ENCODE results near the gene C9orf153. TPM values are rescaled to one million over a fixed set of nuclear protein-coding genes. Genes with fewer than 3 reads are reported as not detected.

The C9orf153 gene
- total RNA-seq (not detected in 2 replicates), polyA plus RNA-seq (not detected in 2 replicates)

DNA sequence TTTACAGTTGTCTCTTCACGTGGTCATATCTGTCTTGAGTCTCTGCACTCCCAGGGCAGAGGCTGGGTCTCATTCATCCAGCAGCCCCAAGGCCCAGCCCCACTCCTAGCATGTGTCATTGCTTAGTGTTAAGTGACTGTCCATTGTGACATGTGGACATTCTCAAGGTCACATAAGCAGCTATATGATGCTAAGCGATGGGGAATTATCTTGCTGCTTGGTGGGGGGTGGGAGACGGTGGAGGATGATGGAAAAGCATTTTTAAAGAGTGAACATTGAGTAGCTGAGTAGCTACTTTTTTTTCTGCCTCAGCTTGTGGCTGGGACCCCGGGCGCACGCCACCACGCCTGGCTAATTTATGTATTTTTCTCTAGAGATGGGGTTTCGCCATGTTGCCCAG lies at the start of gene C9orf153:
C9orf153 (minus strand) TSS at position 101 of the 400 bp plus-strand sequence. CDS start 30,054 bp downstream, outside the sequence.
- Histone ChIP-seq H3K79me2 (no peaks in the 10 kb centered on the region), H2AFZ (no peak within 1 kb of the TSS), H3K27ac (no peak within 1 kb of the TSS), H3K9me2 (replicated peaks; ENCODE audit: insufficient read depth) (no peaks in the 10 kb centered on the region), H3K36me3 (replicated peaks; ENCODE audit: insufficient read depth, low read depth) (no peaks in the 10 kb centered on the region), H3K9me3 (ENCODE audit: low read depth) (no peaks in the 10 kb centered on the region), H3K4me3 (no peak within 1 kb of the TSS), H4K20me1 (ENCODE audit: insufficient read depth, poor library complexity, severe bottlenecking) (no peaks in the 10 kb centered on the region), H3K4me1 (ENCODE audit: insufficient read depth) (no peaks in the 10 kb centered on the region), H3K4me2 (no peak within 1 kb of the TSS), H3K27me3 (no peaks in the 10 kb centered on the region)
- TF ChIP-seq EZH2 (IDR thresholded peaks at IDR 0.05; ENCODE audit: borderline replicate concordance) (no peak), EZH2phosphoT487 (IDR thresholded peaks at IDR 0.05; ENCODE audit: low read depth, severe bottlenecking, unreplicated experiment) (no peak)
- TF ChIP-seq, protein P1, sequence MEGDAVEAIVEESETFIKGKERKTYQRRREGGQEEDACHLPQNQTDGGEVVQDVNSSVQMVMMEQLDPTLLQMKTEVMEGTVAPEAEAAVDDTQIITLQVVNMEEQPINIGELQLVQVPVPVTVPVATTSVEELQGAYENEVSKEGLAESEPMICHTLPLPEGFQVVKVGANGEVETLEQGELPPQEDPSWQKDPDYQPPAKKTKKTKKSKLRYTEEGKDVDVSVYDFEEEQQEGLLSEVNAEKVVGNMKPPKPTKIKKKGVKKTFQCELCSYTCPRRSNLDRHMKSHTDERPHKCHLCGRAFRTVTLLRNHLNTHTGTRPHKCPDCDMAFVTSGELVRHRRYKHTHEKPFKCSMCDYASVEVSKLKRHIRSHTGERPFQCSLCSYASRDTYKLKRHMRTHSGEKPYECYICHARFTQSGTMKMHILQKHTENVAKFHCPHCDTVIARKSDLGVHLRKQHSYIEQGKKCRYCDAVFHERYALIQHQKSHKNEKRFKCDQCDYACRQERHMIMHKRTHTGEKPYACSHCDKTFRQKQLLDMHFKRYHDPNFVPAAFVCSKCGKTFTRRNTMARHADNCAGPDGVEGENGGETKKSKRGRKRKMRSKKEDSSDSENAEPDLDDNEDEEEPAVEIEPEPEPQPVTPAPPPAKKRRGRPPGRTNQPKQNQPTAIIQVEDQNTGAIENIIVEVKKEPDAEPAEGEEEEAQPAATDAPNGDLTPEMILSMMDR (IDR thresholded peaks at IDR 0.05; ENCODE audit: poor library complexity), result no peak
- 90% methylated on average over 8 of the region's 8 CpGs for WGBS (ENCODE audit: low lambda C conversion rate, missing lambda C conversion rate)
- DNase-seq (ENCODE audit: low spot score), result no peak

DNA sequence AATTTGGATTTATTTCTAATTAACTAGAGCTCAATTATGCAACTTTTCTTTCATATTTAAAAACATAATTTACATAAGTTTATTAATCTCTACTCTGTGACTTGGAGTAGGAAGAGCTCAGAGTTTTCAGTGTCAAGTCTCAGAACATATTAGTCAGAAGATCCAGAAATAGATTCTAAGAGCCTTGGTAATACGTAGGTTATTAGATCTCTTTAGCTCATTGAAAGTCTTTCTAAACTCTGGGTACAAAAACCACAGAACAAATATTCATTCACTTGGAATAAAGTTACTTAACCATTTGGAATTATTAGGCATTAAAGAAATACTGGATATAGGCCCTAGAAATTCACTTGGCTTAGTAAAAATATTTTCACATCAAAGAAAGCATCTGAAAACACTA lies 49.2 kb upstream of the C9orf153 start:
- Histone ChIP-seq H3K4me3 (no peak overlapping the region), H3K27ac (no peak overlapping the region), H3K4me2 (no peak overlapping the region), H2AFZ (no peak overlapping the region), H3K27me3 (no peaks in the 10 kb centered on the region), H3K9me3 (ENCODE audit: low read depth) (no peaks in the 10 kb centered on the region), H3K79me2 (no peaks in the 10 kb centered on the region), H3K9me2 (replicated peaks; ENCODE audit: insufficient read depth) (no peaks in the 10 kb centered on the region), H3K36me3 (replicated peaks; ENCODE audit: insufficient read depth, low read depth) (peaks cover 10% of the 10 kb centered on the region), H4K20me1 (ENCODE audit: insufficient read depth, poor library complexity, severe bottlenecking) (no peaks in the 10 kb centered on the region), H3K4me1 (ENCODE audit: insufficient read depth) (no peaks in the 10 kb centered on the region)
- 95% methylated on average over 1 of the region's 1 CpG for WGBS (ENCODE audit: low lambda C conversion rate, missing lambda C conversion rate)
- no peak for DNase-seq (ENCODE audit: low spot score)
- no peak for TF ChIP-seq EZH2 (IDR thresholded peaks at IDR 0.05; ENCODE audit: borderline replicate concordance)
- no peak for TF ChIP-seq EZH2phosphoT487 (IDR thresholded peaks at IDR 0.05; ENCODE audit: low read depth, severe bottlenecking, unreplicated experiment)
- TF ChIP-seq, protein P1 (IDR thresholded peaks at IDR 0.05; ENCODE audit: poor library complexity), result no peak

DNA sequence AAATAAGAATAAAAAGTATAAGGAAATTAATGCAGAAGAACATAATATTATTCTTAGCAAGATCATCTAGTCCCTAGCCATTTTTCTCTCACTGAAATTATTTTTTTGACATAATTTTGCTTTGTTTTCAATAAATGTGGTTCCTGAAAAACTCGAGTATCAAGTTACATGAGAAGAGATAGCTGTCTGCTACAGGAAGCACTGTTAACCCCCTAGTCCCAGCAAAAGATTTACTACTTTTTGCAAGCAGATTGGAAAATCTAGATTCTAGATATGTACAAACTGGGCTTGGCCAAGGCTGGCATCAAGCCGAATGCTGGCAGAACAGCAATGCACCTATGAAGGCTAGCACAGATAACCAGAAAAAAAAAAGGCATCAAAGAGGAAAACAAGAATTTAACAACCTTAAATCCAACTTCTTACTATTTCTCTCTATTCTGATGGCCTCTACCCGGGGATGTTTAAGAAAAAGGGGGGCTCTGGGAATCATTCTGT lies 44.8 kb upstream of the C9orf153 start:
- DNase-seq (ENCODE audit: low spot score), result no peak
- Histone ChIP-seq H4K20me1 (ENCODE audit: insufficient read depth, poor library complexity, severe bottlenecking) (no peaks in the 10 kb centered on the region), H3K4me3 (no peak overlapping the region), H2AFZ (no peak overlapping the region), H3K9me2 (replicated peaks; ENCODE audit: insufficient read depth) (no peaks in the 10 kb centered on the region), H3K27me3 (no peaks in the 10 kb centered on the region), H3K36me3 (replicated peaks; ENCODE audit: insufficient read depth, low read depth) (peaks cover 5% of the 10 kb centered on the region), H3K4me1 (ENCODE audit: insufficient read depth) (no peaks in the 10 kb centered on the region), H3K27ac (no peak overlapping the region), H3K9me3 (ENCODE audit: low read depth) (no peaks in the 10 kb centered on the region), H3K79me2 (no peaks in the 10 kb centered on the region), H3K4me2 (no peak overlapping the region)
- TF ChIP-seq EZH2 (IDR thresholded peaks at IDR 0.05; ENCODE audit: borderline replicate concordance) (no peak), EZH2phosphoT487 (IDR thresholded peaks at IDR 0.05; ENCODE audit: low read depth, severe bottlenecking, unreplicated experiment) (no peak)
- TF ChIP-seq, protein P1 (IDR thresholded peaks at IDR 0.05; ENCODE audit: poor library complexity), result no peak
- 70% methylated on average over 3 of the region's 3 CpGs for WGBS (ENCODE audit: low lambda C conversion rate, missing lambda C conversion rate)

All from hepatocyte (in vitro differentiated cells).